Activated CD4-positive, alpha-beta T cell treated with anti-CD3 and anti-CD28 coated beads, Interleukin-2, Interleukin-4, amounts not matched to agents 100 ng/mL and 50 ng/mL, durations not matched to agents 16 hours and 8 hours (primary cell): Measurements from ENCODE around the gene SLC24A4.

ENCODE experiments used
- DNase-seq: peaks from one replicate; pipeline ENCODE4 v3.0.0-alpha.2; 2020; ENCODE audit warnings: low spot score

The SLC24A4 gene

GRCh38 chr14:92501891-92502351, 179.0 kb downstream of the SLC24A4 start:
- DNase-seq = no peak

GRCh38 chr14:92502541-92503286, 179.7 kb downstream of the SLC24A4 start:
- DNase-seq = no peak

GRCh38 chr14:92503756-92504491, 181.0 kb downstream of the SLC24A4 start:
- no peak for DNase-seq

- DNase-seq = no peak
Observed at GRCh38 chr14:92505826-92506225, 182.9 kb downstream of the SLC24A4 start.

- DNase-seq = no peak
Observed at GRCh38 chr14:92506231-92506630, 183.3 kb downstream of the SLC24A4 start.

- DNase-seq = no peak
Observed at GRCh38 chr14:92507174-92507768, 184.3 kb downstream of the SLC24A4 start.

- no peak for DNase-seq
Observed at GRCh38 chr14:92510972-92511371, 188.0 kb downstream of the SLC24A4 start.

- DNase-seq = no peak
Observed at GRCh38 chr14:92511453-92512238, 188.7 kb downstream of the SLC24A4 start.

- DNase-seq = no peak
Observed at GRCh38 chr14:92512807-92513203, 189.8 kb downstream of the SLC24A4 start.

GRCh38 chr14:92513204-92513965, 190.4 kb downstream of the SLC24A4 start, which contains the start of gene RIN3:
TSS of gene RIN3 (plus strand) at chr14:92513781. CDS start at chr14:92513933, 152 bp downstream.
- DNase-seq = peak; percentile 28

- DNase-seq = no peak
Observed at GRCh38 chr14:92513966-92514843, 191.2 kb downstream of the SLC24A4 start.

- DNase-seq = no peak
Observed at GRCh38 chr14:92514844-92515514, 192.0 kb downstream of the SLC24A4 start.

GRCh38 chr14:92515546-92516343, 192.8 kb downstream of the SLC24A4 start:
- DNase-seq = no peak

- DNase-seq = no peak
Observed at GRCh38 chr14:92516344-92516965, 193.5 kb downstream of the SLC24A4 start.

- DNase-seq = no peak
Observed at GRCh38 chr14:92516966-92517506, 194.1 kb downstream of the SLC24A4 start.

GRCh38 chr14:92517761-92518160, 194.8 kb downstream of the SLC24A4 start:
- no peak for DNase-seq

GRCh38 chr14:92519246-92520101, 196.5 kb downstream of the SLC24A4 start:
- DNase-seq = no peak
